ENCODE results near the gene VIT.

VIT gene

DNA sequence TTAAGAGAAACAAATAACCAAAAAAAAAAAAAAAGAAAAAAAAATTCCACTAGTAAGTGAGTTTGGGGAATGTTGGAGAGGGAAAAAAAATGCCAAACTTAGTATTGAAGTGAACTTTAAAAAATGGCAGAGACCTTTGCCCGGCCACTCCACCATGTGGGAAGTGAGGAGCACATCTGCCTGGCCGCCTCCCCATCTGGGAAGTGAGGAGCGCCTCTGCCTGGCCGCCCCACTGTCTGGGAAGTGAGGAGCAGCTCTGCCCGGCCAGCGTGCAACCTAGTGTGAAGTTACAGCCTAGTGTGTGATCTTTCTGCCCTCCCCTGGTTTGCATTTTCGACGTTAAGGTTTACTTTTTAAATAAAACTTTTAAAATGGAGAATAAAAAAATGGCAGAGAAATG, 33.9 kb upstream of the VIT start:
- Histone ChIP-seq H3K9ac (ENCODE audit: low read length) (no peak overlapping the region), H4K20me1 (ENCODE audit: low read depth, low read length) (no peaks in the 10 kb centered on the region), H3K27me3 (ENCODE audit: low read length) (no peaks in the 10 kb centered on the region), H3F3A (ENCODE audit: insufficient read depth) (no peaks in the 10 kb centered on the region), H3K9me2 (replicated peaks; ENCODE audit: insufficient read depth, low read length) (no peaks in the 10 kb centered on the region), H2AFZ (ENCODE audit: low read depth, low read length, severe bottlenecking) (no peak overlapping the region), H3K79me2 (ENCODE audit: insufficient read depth, low read length) (no peaks in the 10 kb centered on the region), H3K27ac (ENCODE audit: low read depth, low read length) (no peak overlapping the region), H3K4me2 (ENCODE audit: low read depth, low read length, poor library complexity, severe bottlenecking) (no peak overlapping the region), H3K9me3 (ENCODE audit: insufficient read depth, low read length) (no peaks in the 10 kb centered on the region), H3K36me3 (ENCODE audit: low read length) (no peaks in the 10 kb centered on the region), H3K4me3 (ENCODE audit: insufficient read depth, low read length, poor library complexity, severe bottlenecking) (no peak overlapping the region)
- TF ChIP-seq, protein P1, sequence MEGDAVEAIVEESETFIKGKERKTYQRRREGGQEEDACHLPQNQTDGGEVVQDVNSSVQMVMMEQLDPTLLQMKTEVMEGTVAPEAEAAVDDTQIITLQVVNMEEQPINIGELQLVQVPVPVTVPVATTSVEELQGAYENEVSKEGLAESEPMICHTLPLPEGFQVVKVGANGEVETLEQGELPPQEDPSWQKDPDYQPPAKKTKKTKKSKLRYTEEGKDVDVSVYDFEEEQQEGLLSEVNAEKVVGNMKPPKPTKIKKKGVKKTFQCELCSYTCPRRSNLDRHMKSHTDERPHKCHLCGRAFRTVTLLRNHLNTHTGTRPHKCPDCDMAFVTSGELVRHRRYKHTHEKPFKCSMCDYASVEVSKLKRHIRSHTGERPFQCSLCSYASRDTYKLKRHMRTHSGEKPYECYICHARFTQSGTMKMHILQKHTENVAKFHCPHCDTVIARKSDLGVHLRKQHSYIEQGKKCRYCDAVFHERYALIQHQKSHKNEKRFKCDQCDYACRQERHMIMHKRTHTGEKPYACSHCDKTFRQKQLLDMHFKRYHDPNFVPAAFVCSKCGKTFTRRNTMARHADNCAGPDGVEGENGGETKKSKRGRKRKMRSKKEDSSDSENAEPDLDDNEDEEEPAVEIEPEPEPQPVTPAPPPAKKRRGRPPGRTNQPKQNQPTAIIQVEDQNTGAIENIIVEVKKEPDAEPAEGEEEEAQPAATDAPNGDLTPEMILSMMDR (IDR thresholded peaks at IDR 0.05; ENCODE audit: insufficient read depth, low read length, poor library complexity, severe bottlenecking) = no peak
- TF ChIP-seq EZH2phosphoT487 (conservative IDR thresholded peaks at IDR 0.05; ENCODE audit: low read length) = no peak

DNA sequence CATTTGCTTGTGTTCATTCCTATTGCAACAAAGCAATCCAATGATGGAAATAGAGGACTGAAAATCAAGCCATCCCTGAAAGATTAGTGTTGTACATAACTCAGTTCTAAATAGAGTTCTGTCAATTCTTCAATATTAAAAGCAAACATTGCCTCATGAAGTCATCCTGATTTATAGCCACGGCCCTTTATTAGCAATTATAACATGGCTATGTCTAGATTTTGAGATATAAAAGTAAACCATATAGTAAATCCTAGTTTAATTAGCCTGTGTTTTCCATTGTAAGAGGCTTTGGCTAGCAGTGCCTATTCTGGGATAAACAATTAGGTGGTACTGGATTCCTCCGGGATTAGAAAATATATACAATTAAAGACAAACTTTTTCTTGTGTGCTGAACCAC, 33.2 kb upstream of the VIT start:
- Histone ChIP-seq H3K9me2 (replicated peaks; ENCODE audit: insufficient read depth, low read length) (no peaks in the 10 kb centered on the region), H3F3A (ENCODE audit: insufficient read depth) (no peaks in the 10 kb centered on the region), H3K27ac (ENCODE audit: low read depth, low read length) (no peak overlapping the region), H3K4me3 (ENCODE audit: insufficient read depth, low read length, poor library complexity, severe bottlenecking) (no peak overlapping the region), H3K36me3 (ENCODE audit: low read length) (no peaks in the 10 kb centered on the region), H3K27me3 (ENCODE audit: low read length) (no peaks in the 10 kb centered on the region), H4K20me1 (ENCODE audit: low read depth, low read length) (no peaks in the 10 kb centered on the region), H3K9ac (ENCODE audit: low read length) (no peak overlapping the region), H3K4me2 (ENCODE audit: low read depth, low read length, poor library complexity, severe bottlenecking) (no peak overlapping the region), H2AFZ (ENCODE audit: low read depth, low read length, severe bottlenecking) (no peak overlapping the region), H3K79me2 (ENCODE audit: insufficient read depth, low read length) (no peaks in the 10 kb centered on the region), H3K9me3 (ENCODE audit: insufficient read depth, low read length) (no peaks in the 10 kb centered on the region)
- TF ChIP-seq EZH2phosphoT487 (conservative IDR thresholded peaks at IDR 0.05; ENCODE audit: low read length) = no peak
- TF ChIP-seq, protein P1 (IDR thresholded peaks at IDR 0.05; ENCODE audit: insufficient read depth, low read length, poor library complexity, severe bottlenecking) = no peak

DNA sequence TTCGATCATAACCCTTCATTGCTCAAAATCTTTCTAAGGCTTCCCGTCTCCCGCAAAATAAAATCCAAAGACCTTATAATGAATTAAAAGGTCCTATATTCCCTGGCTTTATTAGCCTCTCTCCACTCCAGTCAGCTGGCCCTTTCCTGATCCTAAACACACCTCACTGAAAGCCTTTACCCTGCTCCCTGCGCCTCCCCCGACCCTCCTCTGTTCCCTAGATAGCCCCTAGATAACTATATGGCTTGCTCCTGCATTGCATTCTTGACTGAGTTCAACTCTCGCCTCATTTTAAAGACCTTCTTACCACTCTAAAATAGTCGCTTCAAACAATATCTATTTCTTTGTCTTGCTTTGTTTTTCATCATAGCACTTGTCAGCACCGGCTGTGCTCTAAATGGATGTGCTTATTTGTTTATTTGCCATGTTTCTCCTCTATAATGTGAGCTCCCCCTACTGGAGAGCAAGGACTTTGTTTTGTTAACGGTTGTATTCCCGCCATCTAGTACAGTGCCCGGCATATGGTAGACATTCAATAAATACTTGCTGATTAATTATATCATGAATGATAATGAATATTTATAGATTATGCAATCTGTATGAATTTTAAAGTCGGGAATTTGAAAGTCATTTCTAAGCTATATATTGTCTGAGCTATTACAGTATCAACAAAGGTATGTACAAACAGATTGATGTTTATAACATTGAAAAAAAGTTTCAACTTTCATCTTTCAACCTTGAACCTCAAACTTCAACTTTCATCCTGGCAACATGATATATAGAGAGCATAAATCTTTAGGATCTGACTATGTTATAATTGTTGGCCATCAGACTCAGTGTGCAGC, 32.4 kb upstream of the VIT start:
- Histone ChIP-seq H2AFZ (ENCODE audit: low read depth, low read length, severe bottlenecking) (no peak overlapping the region), H3K36me3 (ENCODE audit: low read length) (no peaks in the 10 kb centered on the region), H3K27me3 (ENCODE audit: low read length) (no peaks in the 10 kb centered on the region), H3K4me2 (ENCODE audit: low read depth, low read length, poor library complexity, severe bottlenecking) (no peak overlapping the region), H3K27ac (ENCODE audit: low read depth, low read length) (no peak overlapping the region), H3K79me2 (ENCODE audit: insufficient read depth, low read length) (no peaks in the 10 kb centered on the region), H3F3A (ENCODE audit: insufficient read depth) (no peaks in the 10 kb centered on the region), H3K9ac (ENCODE audit: low read length) (no peak overlapping the region), H4K20me1 (ENCODE audit: low read depth, low read length) (no peaks in the 10 kb centered on the region), H3K9me3 (ENCODE audit: insufficient read depth, low read length) (no peaks in the 10 kb centered on the region), H3K9me2 (replicated peaks; ENCODE audit: insufficient read depth, low read length) (no peaks in the 10 kb centered on the region), H3K4me3 (ENCODE audit: insufficient read depth, low read length, poor library complexity, severe bottlenecking) (no peak overlapping the region)
- no peak for TF ChIP-seq EZH2phosphoT487 (conservative IDR thresholded peaks at IDR 0.05; ENCODE audit: low read length)
- TF ChIP-seq, protein P1 (IDR thresholded peaks at IDR 0.05; ENCODE audit: insufficient read depth, low read length, poor library complexity, severe bottlenecking) = peak; percentile 94

All from SU-DHL-6 (cell line).